ENCODE results near the gene SELENBP1. TPM values are rescaled to one million over a fixed set of nuclear protein-coding genes. Genes with fewer than 3 reads are reported as not detected.

The SELENBP1 gene
- total and polyA plus RNA-seq, 2 of the 13 experiments (the other 11 are each of a cell fraction or from before 2014, with no cell fraction given) = 27.8 to 29.0 TPM

- no peak for TF ChIP-seq ZSCAN30 (CRISPR knock-in tag; IDR thresholded peaks at IDR 0.05)
- no peak for TF ChIP-seq WIZ (CRISPR knock-in tag; IDR thresholded peaks at IDR 0.05)
- 0 out of 2 replicates have a peak, but pooled peaks have one; percentile 51 for TF ChIP-seq ZNF143 (CRISPR knock-in tag; IDR thresholded peaks at IDR 0.05)
- TF ChIP-seq ZNF556 (CRISPR knock-in tag; IDR thresholded peaks at IDR 0.05; ENCODE audit: borderline replicate concordance) = no peak
- TF ChIP-seq TMF1 (CRISPR knock-in tag; IDR thresholded peaks at IDR 0.05; ENCODE audit: low read depth) = 0 out of 2 replicates have a peak, but pooled peaks have one; percentile 40
- TF ChIP-seq HNF4G (IDR thresholded peaks at IDR 0.05; ENCODE audit: borderline replicate concordance, low read depth, low read length) = peak; percentile 56
- no peak; the same call in 1 of the 2 replicates for TF ChIP-seq HNF4G (CRISPR knock-in tag; IDR thresholded peaks at IDR 0.05; ENCODE audit: borderline replicate concordance, low read depth)
- peak; percentile 46; the same call in 1 of the 2 replicates for TF ChIP-seq ARID4A (CRISPR knock-in tag; IDR thresholded peaks at IDR 0.05; ENCODE audit: borderline replicate concordance)
- TF ChIP-seq ZNF414 (CRISPR knock-in tag; IDR thresholded peaks at IDR 0.05) = no peak
- peak; percentile 34; the same call in 1 of the 2 replicates for TF ChIP-seq ZFP91 (CRISPR knock-in tag; IDR thresholded peaks at IDR 0.05; ENCODE audit: borderline replicate concordance)
- no peak for TF ChIP-seq ZNF501 (CRISPR knock-in tag; IDR thresholded peaks at IDR 0.05)
- TF ChIP-seq KMT2A (CRISPR knock-in tag; IDR thresholded peaks at IDR 0.05) = 0 out of 2 replicates have a peak, but pooled peaks have one; percentile 28
- no peak for TF ChIP-seq CCAR2 (optimal IDR thresholded peaks at IDR 0.05; ENCODE audit: low read depth, low read length)
- TF ChIP-seq ARNTL (CRISPR knock-in tag; IDR thresholded peaks at IDR 0.05) = 0 out of 2 replicates have a peak, but pooled peaks have one; percentile 36
- no peak for TF ChIP-seq ZNF343 (CRISPR knock-in tag; IDR thresholded peaks at IDR 0.05)
- TF ChIP-seq NFKB2 (CRISPR knock-in tag; IDR thresholded peaks at IDR 0.05; ENCODE audit: borderline replicate concordance) = peak; percentile 48; the same call in 1 of the 2 replicates
- peak; percentile 28; the same call in 1 of the 2 replicates for TF ChIP-seq ZBTB20 (CRISPR knock-in tag; IDR thresholded peaks at IDR 0.05; ENCODE audit: borderline replicate concordance, low read depth)
- peak; percentile 50; the same call in 1 of the 2 replicates for TF ChIP-seq GATA4 (IDR thresholded peaks at IDR 0.05; ENCODE audit: borderline replicate concordance, low read depth)
- TF ChIP-seq KLF16 (CRISPR knock-in tag; IDR thresholded peaks at IDR 0.05) = peak in 1 of 2 experiments; percentile 47; a peak in 1 of 4 replicates
- peak; percentile 45; the same call in 1 of the 2 replicates for TF ChIP-seq HDAC1 (CRISPR knock-in tag; IDR thresholded peaks at IDR 0.05)
- peak; percentile 93 for TF ChIP-seq POLR2G (IDR thresholded peaks at IDR 0.05; ENCODE audit: low read depth, low read length)
Observed at GRCh38 chr1:151372058-151372934, at the start of gene SELENBP1 (continued).
